CD14-positive monocyte (primary cell): ENCODE results near the gene MYOCOS. TPM values are rescaled to one million over a fixed set of nuclear protein-coding genes. Genes with fewer than 3 reads are reported as not detected.

Experiments used
- DNase-seq, 3 donors: peaks; one replicate each; pipeline ENCODE4 v3.0.0-alpha.2; 2011 to 2022
- H2AFZ ChIP-seq: 2 replicates; pipeline ENCODE4 v1.6.0; 2012; ENCODE audit warnings: mild to moderate bottlenecking, low read depth, low read length, inconsistent platforms; ENCODE audit not compliant: insufficient read depth, poor library complexity, severe bottlenecking
- H3K27ac ChIP-seq, 2 donors: 1 replicate in 1 of 2; 2 replicates in 1 of 2; pipeline ENCODE4 v1.5.1; 2012 to 2013; ENCODE audit warnings: low read length in 2 of 2, control low read depth in 1 of 2, inconsistent platforms in 1 of 2, low read depth in 1 of 2, mild to moderate bottlenecking in 1 of 2
- H3K27me3 ChIP-seq, 2 donors: one replicate each; pipeline versions ENCODE4 v1.6.0 to v1.6.1; 2011 to 2013; ENCODE audit warnings: low read length in 2 of 2; ENCODE audit not compliant: control insufficient read depth in 2 of 2, insufficient read depth in 2 of 2
- H3K36me3 ChIP-seq, 2 donors: replicated peaks in 1 of 2; 1 replicate in 1 of 2; 2 replicates in 1 of 2; pipeline versions ENCODE4 v1.5.1 to v1.6.1; 2012 to 2013; ENCODE audit warnings: low read length in 2 of 2, control low read depth in 1 of 2, inconsistent platforms in 1 of 2, mild to moderate bottlenecking in 1 of 2; ENCODE audit not compliant: insufficient read depth in 2 of 2, control insufficient read depth in 1 of 2
- H3K4me1 ChIP-seq, 2 donors: 1 replicate in 1 of 2; 2 replicates in 1 of 2; pipeline versions ENCODE4 v1.5.1 to v1.6.1; 2012 to 2013; ENCODE audit warnings: low read length in 2 of 2, control low read depth in 1 of 2, inconsistent platforms in 1 of 2, mild to moderate bottlenecking in 1 of 2, moderate library complexity in 1 of 2; ENCODE audit not compliant: insufficient read depth in 2 of 2, control insufficient read depth in 1 of 2
- H3K4me2 ChIP-seq: replicated peaks from 2 replicates; pipeline ENCODE3; 2012; ENCODE audit warnings: low read length, moderate library complexity, mild to moderate bottlenecking; ENCODE audit not compliant: poor library complexity, severe bottlenecking; ENCODE audit errors: extremely low read depth
- H3K4me3 ChIP-seq, 3 experiments: fragments of 200-600 bp in 1 of 3; sonication (generic) in 1 of 3; replicated peaks in 1 of 3; 1 replicate in 2 of 3; 2 replicates in 1 of 3; pipeline ENCODE4 v1.5.1; 2011 to 2013; ENCODE audit warnings: low read length in 3 of 3, mild to moderate bottlenecking in 3 of 3, control low read depth in 2 of 3, low read depth in 2 of 3, inconsistent platforms in 1 of 3, moderate library complexity in 1 of 3
- H3K79me2 ChIP-seq: 2 replicates; pipeline ENCODE4 v1.6.0; 2012; ENCODE audit warnings: mild to moderate bottlenecking, control low read depth, inconsistent platforms, low read length, moderate library complexity; ENCODE audit not compliant: insufficient read depth
- H3K9ac ChIP-seq: 2 replicates; pipeline ENCODE4 v1.6.0; 2017; ENCODE audit warnings: low read length, mild to moderate bottlenecking; ENCODE audit not compliant: insufficient read depth, poor library complexity, severe bottlenecking
- H3K9me3 ChIP-seq, 2 donors: replicated peaks in 1 of 2; 1 replicate in 1 of 2; 2 replicates in 1 of 2; pipeline versions ENCODE4 v1.5.1 to v1.6.1; 2012 to 2013; ENCODE audit warnings: low read length in 2 of 2, control low read depth in 1 of 2; ENCODE audit not compliant: control insufficient read depth in 1 of 2, insufficient read depth in 1 of 2
- H4K20me1 ChIP-seq: 2 replicates; pipeline ENCODE4 v1.6.0; 2012; ENCODE audit warnings: mild to moderate bottlenecking, low read length, control low read depth, moderate library complexity; ENCODE audit not compliant: insufficient read depth
- H3K27ac Mint-ChIP-seq, 7 donors: one replicate each; pipeline ENCODE4 v1.8.0; 2020; ENCODE audit warnings: mild to moderate bottlenecking in 7 of 7, mixed read lengths in 7 of 7, moderate library complexity in 6 of 7, inconsistent platforms in 2 of 7
- H3K27me3 Mint-ChIP-seq, 3 donors: one replicate each; pipeline ENCODE4 v1.8.0; 2021 to 2022; ENCODE audit warnings: low read depth in 3 of 3, mild to moderate bottlenecking in 3 of 3, mixed read lengths in 3 of 3, moderate library complexity in 3 of 3, inconsistent platforms in 1 of 3
- H3K36me3 Mint-ChIP-seq, 2 donors: one replicate each; pipeline ENCODE4 v1.8.0; 2020; ENCODE audit warnings: mixed read lengths in 2 of 2, inconsistent platforms in 1 of 2, mild to moderate bottlenecking in 1 of 2
- H3K4me1 Mint-ChIP-seq: one replicate; pipeline ENCODE4 v1.8.0; 2020; ENCODE audit warnings: mild to moderate bottlenecking, mixed read lengths
- H3K4me3 Mint-ChIP-seq, 2 donors: one replicate each; pipeline ENCODE4 v1.8.0; 2020; ENCODE audit warnings: mild to moderate bottlenecking in 2 of 2, mixed read lengths in 2 of 2, moderate library complexity in 1 of 2
- H3K9me3 Mint-ChIP-seq, 7 donors: one replicate each; pipeline ENCODE4 v1.8.0; 2020 to 2022; ENCODE audit warnings: mixed read lengths in 7 of 7, mild to moderate bottlenecking in 6 of 7, moderate library complexity in 6 of 7, inconsistent platforms in 2 of 7
- WGBS: methylation state at CpG from one replicate; pipeline ENCODE4 v1.1.5; 2013; ENCODE audit warnings: missing lambda C conversion rate; ENCODE audit not compliant: insufficient coverage; 5-methylcytosine and 5-hydroxymethylcytosine counted together
- intact Hi-C, 2 donors: fragments of 100-400 bp; cut with micrococcal nuclease; formaldehyde crosslinking; loops; one replicate each; pipeline versions ENCODE4 v1.15.0 to v1.15.1; 2023
- polyA plus RNA-seq, 3 donors: library from polyadenylated mRNA; depleted of rRNA in 1 of 3; unstranded in 2 of 3; stranded (reverse) in 1 of 3; fragments of 300-500 nt in 2 of 3; fragments of >200 nt in 1 of 3; fragmentation: Illumina TruSeq in 2 of 3; gene quantifications; 1 replicate in 2 of 3; 2 replicates in 1 of 3; pipeline ENCODE4 v1.2.3, GENCODE V29; 2012 to 2021
- TF ChIP-seq, protein P1 (sequence below): fragments of 200-600 bp; IDR thresholded peaks from one replicate; pipeline ENCODE4 v1.8.0; 2022; ENCODE audit warnings: antibody characterized with exemption, mild to moderate bottlenecking

Gene MYOCOS
- polyA plus RNA-seq, 3 donors, result not detected

DNA sequence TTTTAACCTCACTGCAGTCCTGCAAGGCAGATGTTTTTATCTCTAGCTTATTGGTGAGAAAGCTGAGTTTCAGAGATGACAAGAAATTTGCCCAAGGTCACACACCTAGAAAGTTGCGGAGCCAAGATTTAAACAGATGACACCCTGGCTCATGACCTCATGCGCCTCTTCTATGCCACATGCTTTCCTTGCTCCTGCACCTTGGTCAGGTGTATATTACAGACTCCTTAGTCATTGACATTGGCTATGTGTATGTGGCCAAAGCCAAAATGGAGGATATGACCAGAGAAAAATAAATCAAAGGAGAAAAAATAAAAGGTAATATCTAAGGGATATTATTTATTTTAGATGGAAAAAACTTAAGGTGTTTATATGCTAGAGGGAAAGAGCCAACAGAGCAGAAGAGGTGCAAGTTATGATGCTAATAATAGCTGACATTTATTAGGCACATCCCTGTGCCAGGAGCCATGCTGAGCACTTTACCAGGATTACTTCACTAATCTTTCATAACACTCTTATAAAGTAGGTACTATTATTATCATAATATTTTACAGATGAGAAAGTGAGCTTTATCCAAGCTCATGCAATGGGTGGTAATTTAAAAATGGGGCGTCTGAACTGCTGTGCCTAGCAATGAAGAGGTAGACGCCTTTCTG, 44.2 kb downstream of the MYOCOS start:
- peaks cover 0 to 7% of the 10 kb centered on the region in 2 donors for H3K9me3 ChIP-seq
- H4K20me1 ChIP-seq, result no peaks in the 10 kb centered on the region
- no peaks in the 10 kb centered on the region for H3K36me3 ChIP-seq
- no peaks in the 10 kb centered on the region for H3K4me1 ChIP-seq
- no peaks in the 10 kb centered on the region for H3K79me2 ChIP-seq
- no peak overlapping the region for H2AFZ ChIP-seq
- TF ChIP-seq, protein P1, sequence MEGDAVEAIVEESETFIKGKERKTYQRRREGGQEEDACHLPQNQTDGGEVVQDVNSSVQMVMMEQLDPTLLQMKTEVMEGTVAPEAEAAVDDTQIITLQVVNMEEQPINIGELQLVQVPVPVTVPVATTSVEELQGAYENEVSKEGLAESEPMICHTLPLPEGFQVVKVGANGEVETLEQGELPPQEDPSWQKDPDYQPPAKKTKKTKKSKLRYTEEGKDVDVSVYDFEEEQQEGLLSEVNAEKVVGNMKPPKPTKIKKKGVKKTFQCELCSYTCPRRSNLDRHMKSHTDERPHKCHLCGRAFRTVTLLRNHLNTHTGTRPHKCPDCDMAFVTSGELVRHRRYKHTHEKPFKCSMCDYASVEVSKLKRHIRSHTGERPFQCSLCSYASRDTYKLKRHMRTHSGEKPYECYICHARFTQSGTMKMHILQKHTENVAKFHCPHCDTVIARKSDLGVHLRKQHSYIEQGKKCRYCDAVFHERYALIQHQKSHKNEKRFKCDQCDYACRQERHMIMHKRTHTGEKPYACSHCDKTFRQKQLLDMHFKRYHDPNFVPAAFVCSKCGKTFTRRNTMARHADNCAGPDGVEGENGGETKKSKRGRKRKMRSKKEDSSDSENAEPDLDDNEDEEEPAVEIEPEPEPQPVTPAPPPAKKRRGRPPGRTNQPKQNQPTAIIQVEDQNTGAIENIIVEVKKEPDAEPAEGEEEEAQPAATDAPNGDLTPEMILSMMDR, result no peak
- no peak overlapping the region for H3K9ac ChIP-seq
- intact Hi-C loops, result no loop called here
- H3K27me3 Mint-ChIP-seq, result peaks cover 0 to 5% (median 2%) of the 10 kb centered on the region in 3 donors
- H3K9me3 Mint-ChIP-seq, result peaks cover 0 to 7% (median 2%) of the 10 kb centered on the region in 7 donors
- no peaks in the 10 kb centered on the region for H3K27me3 ChIP-seq
- no peak overlapping the region for H3K4me2 ChIP-seq
- H3K4me1 Mint-ChIP-seq, result no peaks in the 10 kb centered on the region
- H3K4me3 Mint-ChIP-seq, result no peak overlapping the region
- H3K27ac Mint-ChIP-seq, result no peak overlapping the region
- no peak overlapping the region for H3K27ac ChIP-seq
- DNase-seq, result no peak
- no peaks in the 10 kb centered on the region for H3K36me3 Mint-ChIP-seq
- no CpG with 5 or more reads among the region's 4 CpGs for WGBS
- H3K4me3 ChIP-seq, result no peak overlapping the region

DNA sequence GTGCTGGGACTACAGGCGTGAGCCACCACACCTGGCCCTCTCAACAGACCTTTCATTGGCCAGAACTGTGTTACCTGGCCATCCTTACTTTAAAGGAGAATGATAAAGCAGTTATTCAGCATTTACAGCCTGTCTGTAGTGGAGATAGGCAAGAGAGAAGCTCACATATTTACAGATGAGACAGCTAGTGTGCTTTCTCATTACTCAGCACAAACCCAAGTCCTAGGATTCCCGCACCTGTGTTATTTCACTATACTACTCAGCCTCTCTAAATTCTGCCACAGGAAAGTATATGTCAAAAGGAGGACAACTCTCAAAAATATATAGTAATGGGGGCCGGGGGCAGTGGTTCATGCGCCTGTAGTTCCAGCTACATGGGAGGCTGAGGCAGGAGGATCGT, 46.3 kb downstream of the MYOCOS start:
- no peaks in the 10 kb centered on the region for H3K36me3 Mint-ChIP-seq
- H3K79me2 ChIP-seq, result no peaks in the 10 kb centered on the region
- no peaks in the 10 kb centered on the region for H4K20me1 ChIP-seq
- H3K4me1 ChIP-seq, result no peaks in the 10 kb centered on the region
- no peak overlapping the region for H3K4me3 Mint-ChIP-seq
- H3K27me3 ChIP-seq, result no peaks in the 10 kb centered on the region
- H3K9me3 ChIP-seq, result peaks cover 0 to 7% of the 10 kb centered on the region in 2 donors
- no peak overlapping the region for H2AFZ ChIP-seq
- H3K4me1 Mint-ChIP-seq, result no peaks in the 10 kb centered on the region
- H3K4me3 ChIP-seq, result no peak overlapping the region
- intact Hi-C loops, result no loop called here
- TF ChIP-seq, protein P1, result no peak
- no peak overlapping the region for H3K27ac Mint-ChIP-seq
- H3K27ac ChIP-seq, result no peak overlapping the region
- DNase-seq, result no peak
- peaks cover 0 to 7% (median 2%) of the 10 kb centered on the region in 7 donors for H3K9me3 Mint-ChIP-seq
- no peaks in the 10 kb centered on the region for H3K36me3 ChIP-seq
- peaks cover 0 to 7% (median 2%) of the 10 kb centered on the region in 3 donors for H3K27me3 Mint-ChIP-seq
- H3K4me2 ChIP-seq, result no peak overlapping the region
- H3K9ac ChIP-seq, result no peak overlapping the region
- 100% methylated on average over 2 of the region's 5 CpGs for WGBS
